Measurements from ENCODE around the gene NKTR. TPM values are rescaled to one million over a fixed set of nuclear protein-coding genes. Genes with fewer than 3 reads are reported as not detected.

The NKTR gene
- polyA plus RNA-seq, 1 donor (not counting 4 experiments of a cell fraction or from before 2014, with no cell fraction given) = 38.6 TPM

- DNase-seq (ENCODE audit: low read depth, low spot score) (no peak), FAIRE-seq (no peak)
- Histone ChIP-seq H3K9me3 (ENCODE audit: control insufficient read depth, low read depth, low read length) (no peaks in the 10 kb centered on the region), H3K79me2 (ENCODE audit: control insufficient read depth, insufficient read depth, low read length) (no peaks in the 10 kb centered on the region), H3K4me1 (ENCODE audit: control insufficient read depth, extremely low read depth, insufficient read depth, low read length) (no peaks in the 10 kb centered on the region), H3K9ac (ENCODE audit: control insufficient read depth, extremely low read depth, insufficient read depth, low read length) (no peak overlapping the region), H2AFZ (ENCODE audit: control insufficient read depth, low read length) (no peak overlapping the region), H3K27ac (ENCODE audit: control insufficient read depth, insufficient read depth, low read length) (no peak overlapping the region), H3K36me3 (ENCODE audit: control insufficient read depth in 2 of 2, extremely low read depth in 1 of 2, insufficient read depth in 2 of 2, low read length in 2 of 2) (no peaks in the 10 kb centered on the region), H4K20me1 (ENCODE audit: control insufficient read depth, extremely low read depth, insufficient read depth, low read length) (no peaks in the 10 kb centered on the region), H3K4me2 (ENCODE audit: control insufficient read depth, extremely low read depth, insufficient read depth, low read depth, low read length) (no peak overlapping the region), H3K4me3 (ENCODE audit: control insufficient read depth in 2 of 3, extremely low read depth in 1 of 3, insufficient read depth in 2 of 3, low read depth in 1 of 3, low read length in 3 of 3) (no peak overlapping the region), H3K27me3 (ENCODE audit: control insufficient read depth, extremely low read depth, insufficient read depth, low read length) (peaks cover 4% of the 10 kb centered on the region), H3K9me1 (ENCODE audit: control insufficient read depth, extremely low read depth, insufficient read depth, low read length) (no peaks in the 10 kb centered on the region)
- TF ChIP-seq CTCF (optimal IDR thresholded peaks at IDR 0.05 in 1 of 3, IDR thresholded peaks at IDR 0.05 in 1 of 3, conservative IDR thresholded peaks at IDR 0.05 in 1 of 3; ENCODE audit: extremely low read depth in 1 of 3, insufficient read depth in 2 of 3, low read length in 3 of 3) (no peak), EZH2 (IDR thresholded peaks at IDR 0.05; ENCODE audit: low read length) (no peak)
- dilution Hi-C loops (cut with MboI; ENCODE audit: extremely low pct_ligation_motif_present, low sequenced_read_pairs) = no loop called here
Observed at GRCh38 chr3:42693530-42693930, 93.0 kb downstream of the NKTR start.

- Histone ChIP-seq H3K36me3 (ENCODE audit: control insufficient read depth in 2 of 2, extremely low read depth in 1 of 2, insufficient read depth in 2 of 2, low read length in 2 of 2) (no peaks in the 10 kb centered on the region), H3K4me1 (ENCODE audit: control insufficient read depth, extremely low read depth, insufficient read depth, low read length) (no peaks in the 10 kb centered on the region), H4K20me1 (ENCODE audit: control insufficient read depth, extremely low read depth, insufficient read depth, low read length) (no peaks in the 10 kb centered on the region), H3K4me2 (ENCODE audit: control insufficient read depth, extremely low read depth, insufficient read depth, low read depth, low read length) (no peak overlapping the region), H3K27me3 (ENCODE audit: control insufficient read depth, extremely low read depth, insufficient read depth, low read length) (peaks cover 6% of the 10 kb centered on the region), H3K9ac (ENCODE audit: control insufficient read depth, extremely low read depth, insufficient read depth, low read length) (no peak overlapping the region), H2AFZ (ENCODE audit: control insufficient read depth, low read length) (no peak overlapping the region), H3K9me1 (ENCODE audit: control insufficient read depth, extremely low read depth, insufficient read depth, low read length) (no peaks in the 10 kb centered on the region), H3K9me3 (ENCODE audit: control insufficient read depth, low read depth, low read length) (no peaks in the 10 kb centered on the region), H3K27ac (ENCODE audit: control insufficient read depth, insufficient read depth, low read length) (no peak overlapping the region), H3K4me3 (ENCODE audit: control insufficient read depth in 2 of 3, extremely low read depth in 1 of 3, insufficient read depth in 2 of 3, low read depth in 1 of 3, low read length in 3 of 3) (no peak overlapping the region), H3K79me2 (ENCODE audit: control insufficient read depth, insufficient read depth, low read length) (no peaks in the 10 kb centered on the region)
- FAIRE-seq = no peak
- TF ChIP-seq CTCF (optimal IDR thresholded peaks at IDR 0.05 in 1 of 3, IDR thresholded peaks at IDR 0.05 in 1 of 3, conservative IDR thresholded peaks at IDR 0.05 in 1 of 3; ENCODE audit: extremely low read depth in 1 of 3, insufficient read depth in 2 of 3, low read length in 3 of 3) = no peak
- no peak for TF ChIP-seq EZH2 (IDR thresholded peaks at IDR 0.05; ENCODE audit: low read length)
- dilution Hi-C loops (cut with MboI; ENCODE audit: extremely low pct_ligation_motif_present, low sequenced_read_pairs) = no loop called here
- no peak for DNase-seq (ENCODE audit: low read depth, low spot score)
Observed at GRCh38 chr3:42694366-42694765, 93.9 kb downstream of the NKTR start.

Data from keratinocyte (primary cell).